HepG2 (cell line): ENCODE measurements around the gene PPP4R4. TPM values are rescaled to one million over a fixed set of nuclear protein-coding genes. Genes with fewer than 3 reads are reported as not detected.

Experiments
- ATAC-seq: fragments of 200-7000 bp; cut with Tn5 transposase; 3 replicates; pipeline ENCODE4 v1.9.1; 2020; ENCODE audit warnings: mild to moderate bottlenecking, moderate library complexity
- BruUV-seq: library from RNA; stranded (reverse); fragments of 400-500 nt; replicated peaks from 2 replicates; lab custom pipeline; 2021; lab: Mats Ljungman, UMichigan
- CTCF ChIA-PET: fragments of 300-600 bp; formaldehyde crosslinking; extraction: SDS; loops from one replicate; lab custom pipeline; 2021; ENCODE audit warnings: low total read pairs, inconsistent platforms, low intra/inter-chr PET ratio; lab: Yijun Ruan, JAX
- POLR2A ChIA-PET: fragments of 350-600 bp; sonication (Branson Sonifier 250); formaldehyde crosslinking; loops from one replicate; lab custom pipeline; 2020; ENCODE audit warnings: antibody characterized with exemption, inconsistent platforms; lab: Yijun Ruan, JAX
- DNase-seq: peaks from one replicate; pipeline ENCODE4 v3.0.0-alpha.2; 2015; ENCODE audit warnings: low spot score
- FAIRE-seq: peaks from 3 replicates; lab custom pipeline; 2011; peaks lifted over from hg19 to GRCh38; lab: Jason Lieb, UNC
- H2AFZ ChIP-seq: one replicate; pipeline ENCODE4 v1.6.1; 2011; ENCODE audit warnings: low read length, inconsistent platforms
- H3K27ac ChIP-seq: fragments of 300-600 bp; 3 replicates; pipeline ENCODE4 v1.8.0; 2011; ENCODE audit warnings: mixed run types, mild to moderate bottlenecking, mixed read lengths, low read length, inconsistent platforms; ENCODE audit not compliant: insufficient read depth; ENCODE audit errors: extremely low read length
- H3K27me3 ChIP-seq, 2 experiments: fragments of 200-600 bp in 1 of 2; 2 replicates in 1 of 2; 3 replicates in 1 of 2; pipeline versions ENCODE4 v1.6.0 to v1.8.0; 2011; ENCODE audit warnings: low read length in 2 of 2, mild to moderate bottlenecking in 2 of 2, moderate library complexity in 2 of 2, inconsistent platforms in 1 of 2; ENCODE audit not compliant: insufficient read depth in 2 of 2, control insufficient read depth in 1 of 2
- H3K36me3 ChIP-seq, 2 experiments: fragments of 200-600 bp in 1 of 2; replicated peaks in 1 of 2; 2 replicates in 1 of 2; 3 replicates in 1 of 2; pipeline versions ENCODE4 v1.5.1 to v1.8.0; 2011; ENCODE audit warnings: low read length in 2 of 2, inconsistent platforms in 1 of 2; ENCODE audit not compliant: insufficient read depth in 2 of 2, control insufficient read depth in 1 of 2
- H3K4me1 ChIP-seq: 2 replicates; pipeline ENCODE4 v1.5.1; 2012; ENCODE audit warnings: low read length, inconsistent platforms; ENCODE audit not compliant: insufficient read depth
- H3K4me2 ChIP-seq: 2 replicates; pipeline ENCODE4 v1.6.0; 2011; ENCODE audit warnings: low read depth, low read length, inconsistent platforms
- H3K4me3 ChIP-seq, 3 experiments: fragments of 200-600 bp in 1 of 3; sonication (generic), shearing (Covaris generic) in 1 of 3; replicated peaks in 1 of 3; 2 replicates each; pipeline ENCODE4 v1.5.1; 2011 to 2016; ENCODE audit warnings: low read length in 3 of 3, inconsistent platforms in 2 of 3, low read depth in 2 of 3, mild to moderate bottlenecking in 2 of 3, control low read depth in 1 of 3, mixed read lengths in 1 of 3; ENCODE audit not compliant: insufficient read depth in 1 of 3
- H3K79me2 ChIP-seq: one replicate; pipeline ENCODE4 v1.6.1; 2011; ENCODE audit warnings: low read length, inconsistent platforms; ENCODE audit not compliant: insufficient read depth
- H3K9ac ChIP-seq: 2 replicates; pipeline ENCODE4 v1.6.0; 2011; ENCODE audit warnings: mild to moderate bottlenecking, low read depth, low read length, inconsistent platforms; ENCODE audit not compliant: insufficient read depth
- H3K9me3 ChIP-seq: 2 replicates; pipeline ENCODE4 v1.5.1; 2012; ENCODE audit warnings: mild to moderate bottlenecking, low read length
- H4K20me1 ChIP-seq: 2 replicates; pipeline ENCODE4 v1.6.0; 2011; ENCODE audit warnings: inconsistent platforms, mild to moderate bottlenecking, low read length, moderate library complexity; ENCODE audit not compliant: insufficient read depth
- CAMTA2 ChIP-seq: sonication (generic); formaldehyde crosslinking; IDR thresholded peaks from 2 replicates; pipeline ENCODE4 v1.4.0; 2020; ENCODE audit warnings: mild to moderate bottlenecking, missing genetic modification reagents, borderline replicate concordance
- ELF4 ChIP-seq: sonication (generic); formaldehyde crosslinking; IDR thresholded peaks from 2 replicates; pipeline ENCODE4 v1.5.0; 2020; ENCODE audit warnings: missing genetic modification reagents, mild to moderate bottlenecking, moderate library complexity, borderline replicate concordance
- FOXJ3 ChIP-seq: sonication (generic); formaldehyde crosslinking; IDR thresholded peaks from 2 replicates; pipeline ENCODE4 v1.4.0; 2020; ENCODE audit warnings: missing genetic modification reagents, mild to moderate bottlenecking, borderline replicate concordance
- NFIB ChIP-seq: sonication (generic); formaldehyde crosslinking; IDR thresholded peaks from 2 replicates; pipeline ENCODE4 v1.9.0; 2021; ENCODE audit warnings: missing genetic modification reagents, mild to moderate bottlenecking, borderline replicate concordance
- SETDB1 ChIP-seq: sonication (generic); formaldehyde crosslinking; IDR thresholded peaks from 2 replicates; pipeline ENCODE4 v1.5.1; 2020; ENCODE audit warnings: missing genetic modification reagents, mild to moderate bottlenecking, borderline replicate concordance
- SPEN ChIP-seq: sonication (generic); formaldehyde crosslinking; IDR thresholded peaks from 2 replicates; pipeline ENCODE4 v1.5.1; 2020; ENCODE audit warnings: low read depth, mild to moderate bottlenecking, missing genetic modification reagents
- SRSF9 ChIP-seq: fragments of 200-400 bp; formaldehyde crosslinking; IDR thresholded peaks from 2 replicates; pipeline ENCODE4 v1.6.1; 2018; ENCODE audit warnings: borderline replicate concordance, mild to moderate bottlenecking, low read depth, low read length; ENCODE audit not compliant: insufficient read depth, poor library complexity, severe bottlenecking
- TEAD3 ChIP-seq: optimal IDR thresholded peaks from 2 replicates; pipeline ENCODE3; 2016; ENCODE audit warnings: borderline replicate concordance
- ZNF879 ChIP-seq: sonication (generic); formaldehyde crosslinking; IDR thresholded peaks from 2 replicates; pipeline ENCODE4 v1.8.1; 2023; ENCODE audit warnings: missing genetic modification reagents
- WGBS: methylation state at CpG from one replicate; pipeline ENCODE4 v1.1.6; 2017; ENCODE audit warnings: low lambda C conversion rate; 5-methylcytosine and 5-hydroxymethylcytosine counted together
- in situ Hi-C: cut with HindIII; loops from 2 replicates; pipeline ENCODE4 v1.10.0; 2017; ENCODE audit warnings: low pct_unique_long_range_greater_than_20kb; ENCODE audit not compliant: extremely low pct_ligation_motif_present
- intact Hi-C: fragments of 100-400 bp; cut with micrococcal nuclease; formaldehyde crosslinking; loops from one replicate; pipeline ENCODE4 v1.10.0; 2022; ENCODE audit not compliant: unreplicated experiment
- polyA plus RNA-seq, 8 experiments: library from polyadenylated mRNA; depleted of rRNA in 3 of 8; stranded (reverse) in 7 of 8; unstranded in 1 of 8; fragments of >200 nt; fragmentation: Illumina TruSeq in 4 of 8; extraction: Trizol in 4 of 8; gene quantifications; 2 replicates each; pipeline versions ENCODE4 v1.2.1 to v1.2.3, GENCODE V29; 2011 to 2016; ENCODE audit warnings: low read depth in 4 of 8, missing spikeins in 1 of 8, mixed read lengths in 1 of 8; ENCODE audit not compliant: insufficient read depth in 1 of 8
- total RNA-seq, 5 experiments: library from RNA; depleted of rRNA; stranded (reverse); fragments of >200 nt; fragmentation: Illumina TruSeq; extraction: Trizol; gene quantifications; 2 replicates each; pipeline ENCODE4 v1.2.3, GENCODE V29; 2016; ENCODE audit warnings: low read depth in 1 of 5
- TF ChIP-seq, protein P1 (sequence below): sonication (generic); formaldehyde crosslinking; IDR thresholded peaks from 2 replicates; pipeline ENCODE4 v1.4.0; 2020; ENCODE audit warnings: missing genetic modification reagents
- TF ChIP-seq, protein P2 (sequence below): sonication (generic); formaldehyde crosslinking; IDR thresholded peaks from 2 replicates; pipeline ENCODE4 v1.5.1; 2020; ENCODE audit warnings: mild to moderate bottlenecking, missing genetic modification reagents, moderate library complexity

Gene PPP4R4
- total and polyA plus RNA-seq, 2 of the 13 experiments (the other 11 are each of a cell fraction or from before 2014, with no cell fraction given), result 9.5 to 19.8 TPM

DNA sequence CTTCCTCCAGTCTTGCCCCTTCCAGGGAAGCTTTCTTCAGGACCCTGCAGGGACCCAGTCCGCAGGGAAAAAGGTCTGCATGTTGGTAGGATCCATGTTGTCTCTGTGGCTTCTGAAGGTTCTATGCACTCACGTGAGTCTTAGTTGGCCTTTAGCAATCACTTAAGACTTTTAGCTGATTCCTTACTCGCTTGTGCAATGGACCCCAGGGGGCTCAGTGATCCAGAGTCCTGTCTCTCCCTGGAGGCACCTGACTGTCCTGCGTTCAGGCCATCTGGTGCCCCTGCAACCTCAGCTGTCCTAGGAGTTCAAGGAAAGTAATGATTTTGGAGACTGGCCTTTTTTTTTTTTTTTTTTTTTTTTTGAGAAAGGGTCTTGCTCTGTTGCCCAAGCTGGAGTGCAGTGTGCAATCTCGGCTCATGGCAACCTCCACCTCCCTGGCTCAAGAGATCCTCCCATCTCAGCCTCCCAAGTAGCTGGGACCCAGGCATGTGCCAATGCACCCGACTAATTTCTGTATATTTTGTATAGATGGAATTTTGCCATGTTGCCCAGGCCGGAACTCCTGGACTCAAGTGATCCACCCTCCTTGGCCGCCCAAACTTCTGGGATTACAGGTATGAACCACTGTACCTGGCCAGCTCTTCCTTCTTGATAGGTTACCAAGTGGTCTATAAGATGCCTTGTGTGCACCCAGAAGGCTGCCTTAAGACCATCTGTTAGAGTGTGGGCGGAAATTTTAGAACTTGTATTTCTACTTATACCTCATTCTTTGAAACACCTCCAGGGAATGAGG lies 49.3 kb upstream of the PPP4R4 start:
- H3K79me2 ChIP-seq, result no peaks in the 10 kb centered on the region
- no TSS peak for BruUV-seq
- no peaks in the 10 kb centered on the region for H3K36me3 ChIP-seq
- peak overlapping the region; percentile 5; the same call in 1 of the 2 replicates for H3K4me2 ChIP-seq
- no peak for DNase-seq
- H3K9ac ChIP-seq, result no peak overlapping the region
- H2AFZ ChIP-seq, result no peak overlapping the region
- ATAC-seq, result no peak
- ChIA-PET CTCF (no interaction called here), POLR2A (no interaction called here)
- H3K27me3 ChIP-seq, result peaks cover 2 to 33% of the 10 kb centered on the region in 2 experiments
- H4K20me1 ChIP-seq, result no peaks in the 10 kb centered on the region
- no peak overlapping the region for H3K27ac ChIP-seq
- in situ Hi-C loops (no loop called here), intact Hi-C loops (loop anchor here (5.0 kb wide), 1 partner anchor 42 kb away; the partner anchor contains the start of genes DDX24 and IFI27L1)
- no peaks in the 10 kb centered on the region for H3K9me3 ChIP-seq
- H3K4me3 ChIP-seq, result no peak overlapping the region
- no peak for FAIRE-seq
- 40% methylated on average over 9 of the region's 9 CpGs for WGBS
- H3K4me1 ChIP-seq, result peaks cover 23% of the 10 kb centered on the region
- TF ChIP-seq ZNF879 (CRISPR knock-in tag), result no peak
- no peak for TF ChIP-seq SPEN (CRISPR knock-in tag)
- TF ChIP-seq TEAD3 (CRISPR knock-in tag), result no peak

- H4K20me1 ChIP-seq, result no peaks in the 10 kb centered on the region
- ChIA-PET CTCF (no interaction called here), POLR2A (no interaction called here)
- peaks cover 2 to 30% of the 10 kb centered on the region in 2 experiments for H3K27me3 ChIP-seq
- BruUV-seq, result no TSS peak
- H3K36me3 ChIP-seq, result no peaks in the 10 kb centered on the region
- no peak overlapping the region for H2AFZ ChIP-seq
- no peak overlapping the region for H3K4me2 ChIP-seq
- no peak overlapping the region for H3K9ac ChIP-seq
- no peak for DNase-seq
- whole genome bisulfite sequencing, result 73% methylated on average over 6 of the region's 6 CpGs
- no peak overlapping the region for H3K27ac ChIP-seq
- H3K4me3 ChIP-seq, result no peak overlapping the region
- H3K79me2 ChIP-seq, result no peaks in the 10 kb centered on the region
- in situ Hi-C loops, result no loop called here
- intact Hi-C loops, result loop anchor here (5.0 kb wide), 1 partner anchor 44 kb away; the partner anchor contains the start of genes DDX24 and IFI27L1
- peaks cover 32% of the 10 kb centered on the region for H3K4me1 ChIP-seq
- no peaks in the 10 kb centered on the region for H3K9me3 ChIP-seq
- ATAC-seq, result no peak
- no peak for FAIRE-seq
- TF ChIP-seq FOXJ3 (CRISPR knock-in tag), result no peak
- TF ChIP-seq NFIB, result no peak
- TF ChIP-seq CAMTA2 (CRISPR knock-in tag), result no peak
- TF ChIP-seq, protein P1, sequence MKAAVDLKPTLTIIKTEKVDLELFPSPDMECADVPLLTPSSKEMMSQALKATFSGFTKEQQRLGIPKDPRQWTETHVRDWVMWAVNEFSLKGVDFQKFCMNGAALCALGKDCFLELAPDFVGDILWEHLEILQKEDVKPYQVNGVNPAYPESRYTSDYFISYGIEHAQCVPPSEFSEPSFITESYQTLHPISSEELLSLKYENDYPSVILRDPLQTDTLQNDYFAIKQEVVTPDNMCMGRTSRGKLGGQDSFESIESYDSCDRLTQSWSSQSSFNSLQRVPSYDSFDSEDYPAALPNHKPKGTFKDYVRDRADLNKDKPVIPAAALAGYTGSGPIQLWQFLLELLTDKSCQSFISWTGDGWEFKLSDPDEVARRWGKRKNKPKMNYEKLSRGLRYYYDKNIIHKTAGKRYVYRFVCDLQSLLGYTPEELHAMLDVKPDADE, result no peak
- no peak for TF ChIP-seq SETDB1
- no peak for TF ChIP-seq SRSF9
- TF ChIP-seq ELF4 (CRISPR knock-in tag), result no peak
- TF ChIP-seq, protein P2, sequence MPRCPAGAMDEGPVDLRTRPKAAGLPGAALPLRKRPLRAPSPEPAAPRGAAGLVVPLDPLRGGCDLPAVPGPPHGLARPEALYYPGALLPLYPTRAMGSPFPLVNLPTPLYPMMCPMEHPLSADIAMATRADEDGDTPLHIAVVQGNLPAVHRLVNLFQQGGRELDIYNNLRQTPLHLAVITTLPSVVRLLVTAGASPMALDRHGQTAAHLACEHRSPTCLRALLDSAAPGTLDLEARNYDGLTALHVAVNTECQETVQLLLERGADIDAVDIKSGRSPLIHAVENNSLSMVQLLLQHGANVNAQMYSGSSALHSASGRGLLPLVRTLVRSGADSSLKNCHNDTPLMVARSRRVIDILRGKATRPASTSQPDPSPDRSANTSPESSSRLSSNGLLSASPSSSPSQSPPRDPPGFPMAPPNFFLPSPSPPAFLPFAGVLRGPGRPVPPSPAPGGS (CRISPR knock-in tag), result no peak
These were observed 48.3 kb upstream of the PPP4R4 start for GRCh38 chr14:94125659-94126418.
